Astrocyte (in vitro differentiated cells and primary cell): ENCODE data around the gene CACNB2. TPM values are rescaled to one million over a fixed set of nuclear protein-coding genes. Genes with fewer than 3 reads are reported as not detected.
A peak's percentile ranks its signal among the peaks of the same experiment; 100 is the strongest.

Experiments
- DNase-seq: peaks from one replicate; pipeline ENCODE4 v3.0.0-alpha.2; 2010; ENCODE audit warnings: low read depth
- FAIRE-seq: peaks from 2 replicates; lab custom pipeline; 2011; peaks lifted over from hg19 to GRCh38; lab: Jason Lieb, UNC
- H2AFZ ChIP-seq: 2 replicates; pipeline ENCODE4 v1.6.0; 2012; ENCODE audit warnings: low read depth, low read length, inconsistent platforms
- H3K27ac ChIP-seq: 2 replicates; pipeline ENCODE4 v1.5.1; 2011; ENCODE audit warnings: low read depth, low read length, inconsistent platforms
- H3K27me3 ChIP-seq: 2 replicates; pipeline ENCODE4 v1.6.0; 2011; ENCODE audit warnings: low read length, inconsistent platforms; ENCODE audit not compliant: insufficient read depth
- H3K36me3 ChIP-seq: 2 replicates; pipeline ENCODE4 v1.5.1; 2011; ENCODE audit warnings: low read length, inconsistent platforms; ENCODE audit not compliant: insufficient read depth
- H3K4me1 ChIP-seq: 2 replicates; pipeline ENCODE4 v1.5.1; 2011; ENCODE audit warnings: low read length, inconsistent platforms; ENCODE audit not compliant: insufficient read depth
- H3K4me2 ChIP-seq: 2 replicates; pipeline ENCODE4 v1.6.0; 2012; ENCODE audit warnings: low read length, inconsistent platforms
- H3K4me3 ChIP-seq: 2 replicates; pipeline ENCODE4 v1.5.1; 2011; ENCODE audit warnings: low read depth, mild to moderate bottlenecking, low read length, inconsistent platforms; ENCODE audit not compliant: insufficient read depth
- H3K79me2 ChIP-seq: 2 replicates; pipeline ENCODE4 v1.6.0; 2012; ENCODE audit warnings: mild to moderate bottlenecking, low read length, inconsistent platforms; ENCODE audit not compliant: insufficient read depth
- H3K9ac ChIP-seq: 2 replicates; pipeline ENCODE4 v1.6.0; 2012; ENCODE audit warnings: mild to moderate bottlenecking, low read length, inconsistent platforms
- H3K9me3 ChIP-seq: 2 replicates; pipeline ENCODE4 v1.5.1; 2012; ENCODE audit warnings: low read depth, mild to moderate bottlenecking, low read length, inconsistent platforms; ENCODE audit not compliant: insufficient read depth
- H4K20me1 ChIP-seq: 2 replicates; pipeline ENCODE4 v1.6.0; 2012; ENCODE audit warnings: low read length, inconsistent platforms; ENCODE audit not compliant: insufficient read depth
- H3K27ac Mint-ChIP-seq: one replicate; pipeline ENCODE4 v1.8.0; 2021; ENCODE audit warnings: mild to moderate bottlenecking, mixed read lengths; ENCODE audit not compliant: unreplicated experiment
- H3K27me3 Mint-ChIP-seq: one replicate; pipeline ENCODE4 v1.8.0; 2021; ENCODE audit warnings: low read depth, mixed read lengths; ENCODE audit not compliant: unreplicated experiment
- H3K36me3 Mint-ChIP-seq: one replicate; pipeline ENCODE4 v1.8.0; 2021; ENCODE audit warnings: low read depth, mixed read lengths; ENCODE audit not compliant: unreplicated experiment
- H3K4me1 Mint-ChIP-seq: one replicate; pipeline ENCODE4 v1.8.0; 2021; ENCODE audit warnings: low read depth, mixed read lengths; ENCODE audit not compliant: unreplicated experiment
- H3K4me3 Mint-ChIP-seq: one replicate; pipeline ENCODE4 v1.8.0; 2021; ENCODE audit warnings: mild to moderate bottlenecking, moderate library complexity, mixed read lengths; ENCODE audit not compliant: unreplicated experiment
- H3K9me3 Mint-ChIP-seq: one replicate; pipeline ENCODE4 v1.8.0; 2021; ENCODE audit warnings: mild to moderate bottlenecking, mixed read lengths; ENCODE audit not compliant: unreplicated experiment
- EZH2 ChIP-seq: IDR thresholded peaks from 2 replicates; pipeline ENCODE4 v1.6.1; 2012; ENCODE audit warnings: mild to moderate bottlenecking, low read length, inconsistent platforms; ENCODE audit not compliant: insufficient read depth
- total RNA-seq: library from RNA; stranded (reverse); gene quantifications from 2 replicates; pipeline ENCODE4 v1.2.1, GENCODE V29; 2021
- TF ChIP-seq, protein P1 (sequence below): IDR thresholded peaks from 2 replicates; pipeline ENCODE4 v1.5.1; 2011; ENCODE audit warnings: low read depth, mild to moderate bottlenecking, inconsistent platforms, low read length, moderate library complexity; ENCODE audit not compliant: insufficient read depth

The CACNB2 gene
- total RNA-seq, 1 donor from 2014 or later = 0.66 TPM

DNA sequence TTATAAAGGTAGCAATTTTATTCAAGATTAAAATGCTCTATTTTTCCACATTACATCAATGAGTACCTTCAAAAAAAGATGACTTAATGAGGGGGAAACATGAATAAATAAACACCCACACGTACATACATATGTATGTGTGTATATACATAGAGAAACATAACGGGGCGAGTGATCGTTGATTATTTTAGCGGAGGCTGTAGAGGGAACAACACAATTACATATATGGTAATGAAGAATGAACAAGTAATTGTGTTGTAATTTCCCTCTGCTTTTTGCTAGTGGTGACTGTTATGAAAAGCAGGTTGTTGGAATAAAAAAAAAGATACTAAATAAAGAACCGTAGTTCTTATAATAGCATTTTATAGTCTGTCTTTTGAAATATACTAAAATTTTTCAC, 63.2 kb downstream of the CACNB2 start:
- Histone ChIP-seq H3K79me2 (no peaks in the 10 kb centered on the region), H2AFZ (no peak overlapping the region), H3K9me3 (no peaks in the 10 kb centered on the region), H3K27ac (no peak overlapping the region), H3K4me3 (no peak overlapping the region), H3K36me3 (no peaks in the 10 kb centered on the region), H3K4me1 (no peaks in the 10 kb centered on the region), H3K27me3 (no peaks in the 10 kb centered on the region), H4K20me1 (no peaks in the 10 kb centered on the region), H3K4me2 (no peak overlapping the region), H3K9ac (no peak overlapping the region)
- DNase-seq (no peak), FAIRE-seq (no peak)
- no peaks in the 10 kb centered on the region for H3K9me3 Mint-ChIP-seq
- H3K27ac Mint-ChIP-seq = no peak overlapping the region
- H3K36me3 Mint-ChIP-seq = no peaks in the 10 kb centered on the region
- no peaks in the 10 kb centered on the region for H3K4me1 Mint-ChIP-seq
- peaks cover 2% of the 10 kb centered on the region for H3K27me3 Mint-ChIP-seq
- no peak overlapping the region for H3K4me3 Mint-ChIP-seq
- TF ChIP-seq, protein P1, sequence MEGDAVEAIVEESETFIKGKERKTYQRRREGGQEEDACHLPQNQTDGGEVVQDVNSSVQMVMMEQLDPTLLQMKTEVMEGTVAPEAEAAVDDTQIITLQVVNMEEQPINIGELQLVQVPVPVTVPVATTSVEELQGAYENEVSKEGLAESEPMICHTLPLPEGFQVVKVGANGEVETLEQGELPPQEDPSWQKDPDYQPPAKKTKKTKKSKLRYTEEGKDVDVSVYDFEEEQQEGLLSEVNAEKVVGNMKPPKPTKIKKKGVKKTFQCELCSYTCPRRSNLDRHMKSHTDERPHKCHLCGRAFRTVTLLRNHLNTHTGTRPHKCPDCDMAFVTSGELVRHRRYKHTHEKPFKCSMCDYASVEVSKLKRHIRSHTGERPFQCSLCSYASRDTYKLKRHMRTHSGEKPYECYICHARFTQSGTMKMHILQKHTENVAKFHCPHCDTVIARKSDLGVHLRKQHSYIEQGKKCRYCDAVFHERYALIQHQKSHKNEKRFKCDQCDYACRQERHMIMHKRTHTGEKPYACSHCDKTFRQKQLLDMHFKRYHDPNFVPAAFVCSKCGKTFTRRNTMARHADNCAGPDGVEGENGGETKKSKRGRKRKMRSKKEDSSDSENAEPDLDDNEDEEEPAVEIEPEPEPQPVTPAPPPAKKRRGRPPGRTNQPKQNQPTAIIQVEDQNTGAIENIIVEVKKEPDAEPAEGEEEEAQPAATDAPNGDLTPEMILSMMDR = no peak
- no peak for TF ChIP-seq EZH2

DNA sequence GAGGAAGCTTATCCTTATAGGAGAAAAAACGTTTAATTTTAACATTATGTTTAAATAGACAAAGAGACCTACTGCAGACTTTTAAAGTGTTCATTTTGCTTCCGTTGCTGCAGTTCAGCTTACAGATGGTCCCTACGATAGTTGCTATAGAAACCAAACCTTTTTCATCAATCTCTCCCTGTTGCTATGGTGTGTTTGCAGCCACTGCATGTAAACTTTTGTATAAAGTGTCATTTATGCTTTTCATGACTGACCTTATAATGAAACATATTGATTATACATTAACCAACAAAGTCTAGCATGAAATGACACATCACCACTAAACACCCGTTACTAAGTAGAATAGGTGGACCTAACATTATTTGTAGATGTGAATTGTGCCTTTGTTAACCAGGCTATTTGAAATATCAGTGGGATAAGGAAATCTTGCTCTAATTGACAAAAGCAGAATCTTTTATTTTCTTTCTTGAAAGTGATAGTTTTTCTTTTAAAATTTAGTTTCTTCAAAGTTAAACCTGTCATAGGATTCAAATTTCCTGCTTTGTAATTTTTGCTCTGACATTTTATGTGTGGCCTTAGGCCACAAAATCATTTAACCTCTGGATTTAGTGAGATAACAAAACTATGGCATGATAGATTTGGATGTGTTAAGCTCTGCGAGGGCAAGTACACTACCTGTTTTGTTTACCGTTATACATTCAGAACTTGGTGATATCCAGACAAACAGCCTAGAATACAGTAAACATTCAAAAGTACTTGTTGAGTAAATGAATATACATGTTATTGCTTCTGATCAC, 64.0 kb downstream of the CACNB2 start:
- DNase-seq = no peak

More for the DNA sequence above, 64.0 kb downstream of the CACNB2 start:
- Histone ChIP-seq H3K4me2 (no peak overlapping the region), H3K4me1 (no peaks in the 10 kb centered on the region), H3K27ac (no peak overlapping the region), H3K9ac (no peak overlapping the region), H3K9me3 (no peaks in the 10 kb centered on the region), H4K20me1 (no peaks in the 10 kb centered on the region), H3K27me3 (no peaks in the 10 kb centered on the region), H3K79me2 (no peaks in the 10 kb centered on the region), H3K36me3 (no peaks in the 10 kb centered on the region), H3K4me3 (no peak overlapping the region), H2AFZ (no peak overlapping the region)
- Mint-ChIP-seq H3K27ac (no peak overlapping the region), H3K27me3 (peaks cover 1% of the 10 kb centered on the region), H3K36me3 (no peaks in the 10 kb centered on the region), H3K4me3 (no peak overlapping the region), H3K4me1 (no peaks in the 10 kb centered on the region), H3K9me3 (no peaks in the 10 kb centered on the region)
- FAIRE-seq = peak; percentile 32
- TF ChIP-seq EZH2 = no peak
- TF ChIP-seq, protein P1 = no peak
